Endothelial cell of umbilical vein (primary cell): ENCODE results near the gene HSD17B14. TPM values are rescaled to one million over a fixed set of nuclear protein-coding genes. Genes with fewer than 3 reads are reported as not detected.

Experiments used
- BruUV-seq: library from RNA; stranded (reverse); fragments of 400-500 nt; replicated peaks from 2 replicates; lab custom pipeline; 2021; lab: Mats Ljungman, UMichigan
- CTCF ChIA-PET: fragments of 300-600, 350-600 bp; sonication (Branson Sonifier 250); formaldehyde crosslinking; loops from one replicate; lab custom pipeline; 2021; ENCODE audit warnings: antibody characterized with exemption, inconsistent platforms; lab: Charles Lee
- POLR2A ChIA-PET: fragments of 300-600, 350-600 bp; sonication (Branson Sonifier 250); formaldehyde crosslinking; loops from one replicate; lab custom pipeline; 2021; ENCODE audit warnings: antibody characterized with exemption, inconsistent platforms; lab: Charles Lee
- DNase-seq: peaks from one replicate; pipeline ENCODE4 v3.0.0-alpha.2; 2011; ENCODE audit warnings: low read depth, low spot score
- FAIRE-seq: peaks from 2 replicates; lab custom pipeline; 2011; peaks lifted over from hg19 to GRCh38; lab: Jason Lieb, UNC
- H2AFZ ChIP-seq: 2 replicates; pipeline ENCODE4 v1.6.0; 2012; ENCODE audit warnings: low read depth, low read length, control low read depth, inconsistent platforms
- H3K27ac ChIP-seq: 2 replicates; pipeline ENCODE4 v1.5.1; 2011; ENCODE audit warnings: low read depth, mild to moderate bottlenecking, control low read depth, low read length, moderate library complexity; ENCODE audit not compliant: insufficient read depth
- H3K27me3 ChIP-seq, 2 experiments: 2 replicates each; pipeline versions ENCODE4 v1.6.0 to v1.6.1; 2011; ENCODE audit warnings: low read length in 2 of 2, mixed read lengths in 1 of 2; ENCODE audit not compliant: control insufficient read depth in 2 of 2, insufficient read depth in 2 of 2
- H3K36me3 ChIP-seq, 2 experiments: 2 replicates in 1 of 2; 3 replicates in 1 of 2; pipeline ENCODE4 v1.5.1; 2011; ENCODE audit warnings: low read length in 2 of 2, mild to moderate bottlenecking in 1 of 2, moderate library complexity in 1 of 2; ENCODE audit not compliant: control insufficient read depth in 2 of 2, insufficient read depth in 2 of 2; ENCODE audit errors: extremely low read depth in 1 of 2
- H3K4me1 ChIP-seq: 3 replicates; pipeline ENCODE4 v1.5.1; 2011; ENCODE audit warnings: mild to moderate bottlenecking, low read length; ENCODE audit not compliant: control insufficient read depth, insufficient read depth; ENCODE audit errors: extremely low read depth
- H3K4me2 ChIP-seq: 2 replicates; pipeline ENCODE4 v1.6.1; 2011; ENCODE audit warnings: low read length, control low read depth, mixed read lengths; ENCODE audit not compliant: insufficient read depth
- H3K4me3 ChIP-seq, 3 experiments: fragments of 200-600 bp in 1 of 3; sonication (generic), shearing (Covaris generic) in 1 of 3; replicated peaks in 1 of 3; 2 replicates each; pipeline ENCODE4 v1.5.1; 2011 to 2016; ENCODE audit warnings: control low read depth in 3 of 3, low read length in 3 of 3, mild to moderate bottlenecking in 2 of 3, inconsistent platforms in 1 of 3, low read depth in 1 of 3, moderate library complexity in 1 of 3; ENCODE audit not compliant: insufficient read depth in 1 of 3
- H3K79me2 ChIP-seq: 2 replicates; pipeline ENCODE4 v1.6.0; 2012; ENCODE audit warnings: low read length, inconsistent platforms; ENCODE audit not compliant: control insufficient read depth, insufficient read depth
- H3K9ac ChIP-seq: replicated peaks from 2 replicates; pipeline ENCODE3; 2011; ENCODE audit warnings: low read length, control low read depth; ENCODE audit not compliant: insufficient read depth; ENCODE audit errors: extremely low read depth
- H3K9me1 ChIP-seq: replicated peaks from 3 replicates; pipeline ENCODE4 v1.6.0; 2011; ENCODE audit warnings: mild to moderate bottlenecking, low read length; ENCODE audit not compliant: control insufficient read depth, insufficient read depth; ENCODE audit errors: extremely low read depth
- H3K9me3 ChIP-seq: replicated peaks from 2 replicates; pipeline ENCODE4 v1.5.1; 2012; ENCODE audit warnings: low read length, inconsistent platforms; ENCODE audit not compliant: control insufficient read depth, insufficient read depth
- H4K20me1 ChIP-seq: replicated peaks from 2 replicates; pipeline ENCODE3; 2011; ENCODE audit warnings: mild to moderate bottlenecking, low read length; ENCODE audit not compliant: control insufficient read depth, insufficient read depth; ENCODE audit errors: extremely low read depth
- EZH2 ChIP-seq: IDR thresholded peaks from 2 replicates; pipeline ENCODE4 v1.6.1; 2012; ENCODE audit warnings: borderline replicate concordance, low read depth, mild to moderate bottlenecking, moderate library complexity, low read length, inconsistent platforms; ENCODE audit not compliant: severe bottlenecking
- FOS ChIP-seq: IDR thresholded peaks from 2 replicates; pipeline ENCODE4 v1.6.1; 2011; ENCODE audit warnings: mild to moderate bottlenecking, low read length, moderate library complexity, borderline replicate concordance; ENCODE audit not compliant: insufficient read depth
- GATA2 ChIP-seq: IDR thresholded peaks from 2 replicates; pipeline ENCODE4 v1.7.0; 2011; ENCODE audit warnings: low read depth, mild to moderate bottlenecking, moderate library complexity, mixed read lengths, low read length; ENCODE audit not compliant: insufficient read length, insufficient read depth
- JUN ChIP-seq: IDR thresholded peaks from 2 replicates; pipeline ENCODE4 v1.6.1; 2011; ENCODE audit warnings: borderline replicate concordance, low read depth; ENCODE audit not compliant: insufficient read length, insufficient read depth
- MYC ChIP-seq: IDR thresholded peaks from one replicate; pipeline ENCODE4 v1.6.1; 2011; ENCODE audit warnings: mild to moderate bottlenecking, low read depth, low read length
- POLR2A ChIP-seq: IDR thresholded peaks from 2 replicates; pipeline ENCODE4 v1.6.1; 2012; ENCODE audit warnings: low read depth, mild to moderate bottlenecking, control low read depth, low read length
- POLR2AphosphoS5 ChIP-seq: IDR thresholded peaks from 2 replicates; pipeline ENCODE4 v1.6.1; 2012; ENCODE audit warnings: low read depth, mild to moderate bottlenecking, control low read depth, low read length, moderate library complexity; ENCODE audit not compliant: insufficient read depth
- dilution Hi-C: fragments of 300-500 bp; cut with MboI; formaldehyde crosslinking; loops from one replicate; pipeline ENCODE4 v1.15.0; 2019; ENCODE audit warnings: low sequenced_read_pairs; ENCODE audit not compliant: extremely low pct_ligation_motif_present
- intact Hi-C: fragments of 100-400 bp; cut with micrococcal nuclease; formaldehyde crosslinking; loops from one replicate; pipeline ENCODE4 v1.10.0; 2022
- polyA plus RNA-seq, 4 experiments: library from polyadenylated mRNA; depleted of rRNA in 3 of 4; stranded (reverse) in 3 of 4; unstranded in 1 of 4; fragments of >200 nt; gene quantifications; 2 replicates each; pipeline versions ENCODE4 v1.2.1 to v1.2.3, GENCODE V29; 2011 to 2012; ENCODE audit warnings: missing spikeins in 1 of 4
- total RNA-seq: library from RNA; stranded (reverse); gene quantifications from 2 replicates; pipeline ENCODE4 v1.2.3, GENCODE V29; 2021
- TF ChIP-seq, protein P1 (sequence below): IDR thresholded peaks from 2 replicates; pipeline ENCODE4 v1.6.1; 2011; ENCODE audit not compliant: insufficient read depth, insufficient read length
- TF ChIP-seq, protein P2 (sequence below), 2 donors: IDR thresholded peaks; 1 replicate in 1 of 2; 2 replicates in 1 of 2; pipeline ENCODE4 v1.5.1; 2011; ENCODE audit warnings: low read length in 2 of 2, mild to moderate bottlenecking in 2 of 2, moderate library complexity in 2 of 2, control low read depth in 1 of 2, inconsistent platforms in 1 of 2, low read depth in 1 of 2; ENCODE audit not compliant: insufficient read depth in 1 of 2; ENCODE audit errors: extremely low read depth in 1 of 2

The HSD17B14 gene
- total and polyA plus RNA-seq, 2 donors (not counting 3 experiments of a cell fraction or from before 2014, with no cell fraction given) = 20.9 to 46.3 TPM

DNA sequence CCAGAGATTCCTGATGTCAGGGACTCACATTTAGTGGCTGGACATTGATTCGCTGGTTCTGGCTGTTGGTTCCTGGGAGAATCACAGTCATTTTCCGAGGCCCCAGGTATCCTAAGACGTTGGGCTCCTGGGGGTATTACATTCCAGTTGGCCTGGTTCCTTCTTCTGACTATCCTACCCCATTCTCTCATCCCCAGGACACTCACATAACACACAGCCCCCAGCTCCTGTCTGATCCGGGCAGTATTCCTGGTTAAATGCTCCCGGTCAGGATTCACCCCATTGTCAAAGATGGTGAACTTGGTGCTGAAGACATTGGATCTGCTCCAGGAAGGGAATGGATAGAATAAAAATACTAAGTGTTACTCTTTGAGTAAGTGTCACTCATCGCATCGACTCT is 47.4 kb upstream of the HSD17B14 start:
- BruUV-seq = no TSS peak
- Histone ChIP-seq H3K27ac (no peak overlapping the region), H3K9me1 (no peaks in the 10 kb centered on the region), H3K9me3 (no peaks in the 10 kb centered on the region), H3K4me1 (peaks cover under 1% of the 10 kb centered on the region), H3K36me3 (no peaks in the 10 kb centered on the region), H3K27me3 (no peaks in the 10 kb centered on the region), H4K20me1 (no peaks in the 10 kb centered on the region), H3K79me2 (no peaks in the 10 kb centered on the region), H3K9ac (no peak overlapping the region), H3K4me3 (no peak overlapping the region), H2AFZ (no peak overlapping the region), H3K4me2 (no peak overlapping the region)
- FAIRE-seq = no peak
- dilution Hi-C loops = no loop called here
- TF ChIP-seq MYC (no peak), FOS (no peak), EZH2 (no peak), GATA2 (no peak), POLR2A (no peak), POLR2AphosphoS5 (no peak), JUN (no peak)
- TF ChIP-seq, protein P1, sequence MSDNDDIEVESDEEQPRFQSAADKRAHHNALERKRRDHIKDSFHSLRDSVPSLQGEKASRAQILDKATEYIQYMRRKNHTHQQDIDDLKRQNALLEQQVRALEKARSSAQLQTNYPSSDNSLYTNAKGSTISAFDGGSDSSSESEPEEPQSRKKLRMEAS = no peak
- TF ChIP-seq, protein P2, sequence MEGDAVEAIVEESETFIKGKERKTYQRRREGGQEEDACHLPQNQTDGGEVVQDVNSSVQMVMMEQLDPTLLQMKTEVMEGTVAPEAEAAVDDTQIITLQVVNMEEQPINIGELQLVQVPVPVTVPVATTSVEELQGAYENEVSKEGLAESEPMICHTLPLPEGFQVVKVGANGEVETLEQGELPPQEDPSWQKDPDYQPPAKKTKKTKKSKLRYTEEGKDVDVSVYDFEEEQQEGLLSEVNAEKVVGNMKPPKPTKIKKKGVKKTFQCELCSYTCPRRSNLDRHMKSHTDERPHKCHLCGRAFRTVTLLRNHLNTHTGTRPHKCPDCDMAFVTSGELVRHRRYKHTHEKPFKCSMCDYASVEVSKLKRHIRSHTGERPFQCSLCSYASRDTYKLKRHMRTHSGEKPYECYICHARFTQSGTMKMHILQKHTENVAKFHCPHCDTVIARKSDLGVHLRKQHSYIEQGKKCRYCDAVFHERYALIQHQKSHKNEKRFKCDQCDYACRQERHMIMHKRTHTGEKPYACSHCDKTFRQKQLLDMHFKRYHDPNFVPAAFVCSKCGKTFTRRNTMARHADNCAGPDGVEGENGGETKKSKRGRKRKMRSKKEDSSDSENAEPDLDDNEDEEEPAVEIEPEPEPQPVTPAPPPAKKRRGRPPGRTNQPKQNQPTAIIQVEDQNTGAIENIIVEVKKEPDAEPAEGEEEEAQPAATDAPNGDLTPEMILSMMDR (IDR thresholded peaks at IDR 0.05; ENCODE audit: extremely low read depth in 1 of 2, insufficient read depth in 1 of 2, low read depth in 1 of 2, low read length in 2 of 2) = no peak
- ChIA-PET POLR2A (no interaction called here), CTCF (no interaction called here)
- intact Hi-C loops = no loop called here
- DNase-seq = no peak
